Ovary (tissue), 10 donors: ENCODE measurements around the gene GCNT2. TPM values are rescaled to one million over a fixed set of nuclear protein-coding genes. Genes with fewer than 3 reads are reported as not detected.

Source experiments
- DNase-seq, 5 donors: peaks; one replicate each; pipeline ENCODE4 v3.0.0-alpha.2; 2019 to 2020
- H3K27ac ChIP-seq, 2 donors: fragments of 200-600 bp; one replicate each; pipeline versions ENCODE4 v1.5.1 to v1.8.0; 2019 to 2022
- H3K27me3 ChIP-seq: fragments of 200-600 bp; one replicate; pipeline ENCODE4 v1.8.0; 2022
- H3K36me3 ChIP-seq: fragments of 200-600 bp; sonication (generic); one replicate; pipeline ENCODE4 v1.5.1; 2019
- H3K4me1 ChIP-seq: one replicate; pipeline ENCODE4 v1.8.1; 2013; ENCODE audit warnings: mild to moderate bottlenecking, moderate library complexity; ENCODE audit not compliant: insufficient read depth
- H3K4me3 ChIP-seq: fragments of 200-600 bp; sonication (generic); one replicate; pipeline ENCODE4 v1.5.1; 2017
- H3K9me3 ChIP-seq, 2 donors: fragments of 200-600 bp in 1 of 2; sonication (generic) in 1 of 2; one replicate each; pipeline versions ENCODE4 v1.5.1 to v1.8.1; 2013 to 2019; ENCODE audit warnings: mild to moderate bottlenecking in 1 of 2, moderate library complexity in 1 of 2
- CTCF ChIP-seq, 3 donors: fragments of 450-650 bp in 2 of 3; fragments of 200-600 bp in 1 of 3; IDR thresholded peaks; one replicate each; pipeline versions ENCODE4 v1.5.1 to v1.8.0; 2016 to 2022; ENCODE audit warnings: antibody characterized with exemption in 3 of 3, mild to moderate bottlenecking in 1 of 3
- EP300 ChIP-seq: sonication (generic); formaldehyde crosslinking; IDR thresholded peaks from one replicate; pipeline ENCODE4 v1.6.1; 2017; ENCODE audit warnings: antibody characterized with exemption
- POLR2A ChIP-seq: fragments of 450-650 bp; IDR thresholded peaks from one replicate; pipeline ENCODE4 v1.6.1; 2017; ENCODE audit warnings: antibody characterized with exemption, mild to moderate bottlenecking, moderate library complexity
- WGBS, 3 donors: extraction: QIAGEN DNeasy Blood & Tissue Kit in 1 of 3; methylation state at CpG; one replicate each; pipeline versions ENCODE4 v1.1.5 to v1.1.7; 2013 to 2017; 5-methylcytosine and 5-hydroxymethylcytosine counted together
- intact Hi-C, 4 donors: fragments of 100-400 bp; cut with DNase I; formaldehyde crosslinking; loops; one replicate each; pipeline versions ENCODE4 v1.11.0 to v1.15.1; 2022 to 2023
- long read RNA-seq, 3 donors: library from polyadenylated mRNA in 2 of 3; unstranded in 2 of 3; transcript quantifications; one replicate each; pipeline ENCODE4 v2.0.0 and lab custom pipeline, GENCODE V29; 2021 to 2026
- polyA plus RNA-seq, 2 donors: library from polyadenylated mRNA; stranded (reverse); fragments of 200-250 nt in 1 of 2; fragments of 350-450 nt in 1 of 2; fragmentation: Illumina TruSeq in 1 of 2; extraction: RNeasy Lipid Tissue Mini Kit (QIAGEN cat#74804) in 1 of 2; gene quantifications; one replicate each; pipeline ENCODE4 v1.2.3, GENCODE V29; 2013 to 2014
- total RNA-seq, 7 donors: library from RNA; depleted of rRNA in 2 of 7; stranded (reverse); fragments of >200 nt in 2 of 7; fragmentation: NEBNext Ultra II Directional in 3 of 7; extraction: Animal tissue kit (Norgen Biotek cat#: 25700) in 3 of 7; gene quantifications; one replicate each; pipeline versions ENCODE4 v1.1.0 to v1.2.4, GENCODE V29; 2016 to 2023
- donor health status: DM: no; HTN: no; CAD: no; lungs with moderate emphysema.
- donor health status: DM: no; HTN: no; CAD: no.
- donor health status: Bipolar disorder and iron deficiency.
- donor health status: DM: yes; HTN: yes; CAD: no.
- donor health status: DM: no; HTN: no; CAD: no.
- donor health status: DM: yes; HTN: yes; CAD: no.

Gene GCNT2
- total RNA-seq (1 to 10 TPM in 5 of 7 donors, under 1 TPM in 2; 0.92 to 3.8 (median 1.3) TPM), polyA plus RNA-seq (1 to 10 TPM; 1.8 to 3.4 TPM)
- long read RNA-seq, donor 1, full-length matches to known transcripts: 1 of 1 reads
- long read RNA-seq, donor 1, partial matches to known transcripts: 0 of 1 reads
- long read RNA-seq, donor 1, other reads (novel, unspliced or antisense): 0 of 1 reads
- long read RNA-seq, donor 2, full-length matches to known transcripts: 3 of 3 reads
- long read RNA-seq, donor 2, partial matches to known transcripts: 0 of 3 reads
- long read RNA-seq, donor 2, other reads (novel, unspliced or antisense): 0 of 3 reads
- long read RNA-seq, donor 3: 0 reads

- no peak for DNase-seq
- WGBS, 3 donors: 7 to 19% (median 10%) methylated on average over 12 of the region's 12 CpGs
- no peak for TF ChIP-seq POLR2A
- no peak for TF ChIP-seq EP300
- TF ChIP-seq CTCF (IDR thresholded peaks at IDR 0.05): no peak
- intact Hi-C loops: no loop called here
- no peak within 1 kb of the TSS for H3K27ac ChIP-seq
- no peaks in the 10 kb centered on the region for H3K36me3 ChIP-seq
- H3K27me3 ChIP-seq: no peaks in the 10 kb centered on the region
- H3K4me3 ChIP-seq: no peak within 1 kb of the TSS
- H3K9me3 ChIP-seq: no peaks in the 10 kb centered on the region
- no peaks in the 10 kb centered on the region for H3K4me1 ChIP-seq
These were observed at the start of gene GCNT2 for GRCh38 chr6:10521104-10521808. Gene GCNT2, plus strand, starts transcription at chr6:10521351. Its CDS starts 7,561 bp downstream, at chr6:10528912.

GRCh38 chr6:10472634-10473033, 48.5 kb upstream of the GCNT2 start:
- Histone ChIP-seq H3K27me3 (no peaks in the 10 kb centered on the region), H3K9me3 (no peaks in the 10 kb centered on the region), H3K36me3 (no peaks in the 10 kb centered on the region), H3K27ac (no peak overlapping the region), H3K4me3 (no peak overlapping the region), H3K4me1 (no peaks in the 10 kb centered on the region)
- no peak for DNase-seq
- intact Hi-C loops: no loop called here
- TF ChIP-seq EP300 (no peak), CTCF (IDR thresholded peaks at IDR 0.05) (no peak), POLR2A (no peak)
- 87 to 92% (median 90%) methylated on average over 3 of the region's 3 CpGs for WGBS, 3 donors

- DNase-seq: no peak
- 53 to 60% (median 58%) methylated on average over 10 of the region's 10 CpGs for WGBS, 3 donors
- no peak for TF ChIP-seq CTCF (IDR thresholded peaks at IDR 0.05)
- no peaks in the 10 kb centered on the region for H3K36me3 ChIP-seq
- no peak overlapping the region for H3K4me3 ChIP-seq
- H3K9me3 ChIP-seq: no peaks in the 10 kb centered on the region
- H3K4me1 ChIP-seq: no peaks in the 10 kb centered on the region
- H3K27me3 ChIP-seq: no peaks in the 10 kb centered on the region
- intact Hi-C loops: no loop called here
- no peak overlapping the region for H3K27ac ChIP-seq
These were observed 42.7 kb upstream of the GCNT2 start for GRCh38 chr6:10478187-10479040.

- no peak for DNase-seq
- no peaks in the 10 kb centered on the region for H3K4me1 ChIP-seq
- H3K4me3 ChIP-seq: no peak overlapping the region
- WGBS, 3 donors: 81 to 85% (median 83%) methylated on average over 7 of the region's 7 CpGs
- H3K27me3 ChIP-seq: no peaks in the 10 kb centered on the region
- no peak overlapping the region for H3K27ac ChIP-seq
- H3K36me3 ChIP-seq: no peaks in the 10 kb centered on the region
- intact Hi-C loops: no loop called here
- no peaks in the 10 kb centered on the region for H3K9me3 ChIP-seq
- TF ChIP-seq POLR2A (no peak), EP300 (no peak), CTCF (IDR thresholded peaks at IDR 0.05) (no peak)
These were observed 41.0 kb upstream of the GCNT2 start for GRCh38 chr6:10479939-10480700.
